ENCODE results near the gene ZBTB26.

- TF ChIP-seq, protein P1, sequence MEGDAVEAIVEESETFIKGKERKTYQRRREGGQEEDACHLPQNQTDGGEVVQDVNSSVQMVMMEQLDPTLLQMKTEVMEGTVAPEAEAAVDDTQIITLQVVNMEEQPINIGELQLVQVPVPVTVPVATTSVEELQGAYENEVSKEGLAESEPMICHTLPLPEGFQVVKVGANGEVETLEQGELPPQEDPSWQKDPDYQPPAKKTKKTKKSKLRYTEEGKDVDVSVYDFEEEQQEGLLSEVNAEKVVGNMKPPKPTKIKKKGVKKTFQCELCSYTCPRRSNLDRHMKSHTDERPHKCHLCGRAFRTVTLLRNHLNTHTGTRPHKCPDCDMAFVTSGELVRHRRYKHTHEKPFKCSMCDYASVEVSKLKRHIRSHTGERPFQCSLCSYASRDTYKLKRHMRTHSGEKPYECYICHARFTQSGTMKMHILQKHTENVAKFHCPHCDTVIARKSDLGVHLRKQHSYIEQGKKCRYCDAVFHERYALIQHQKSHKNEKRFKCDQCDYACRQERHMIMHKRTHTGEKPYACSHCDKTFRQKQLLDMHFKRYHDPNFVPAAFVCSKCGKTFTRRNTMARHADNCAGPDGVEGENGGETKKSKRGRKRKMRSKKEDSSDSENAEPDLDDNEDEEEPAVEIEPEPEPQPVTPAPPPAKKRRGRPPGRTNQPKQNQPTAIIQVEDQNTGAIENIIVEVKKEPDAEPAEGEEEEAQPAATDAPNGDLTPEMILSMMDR (IDR thresholded peaks at IDR 0.05), result no peak
- TF ChIP-seq POLR2A (IDR thresholded peaks at IDR 0.05), result no peak
Measured at GRCh38 chr9:122929796-122930354, 1.4 kb downstream of the ZBTB26 start.

Measured in suprapubic skin (tissue), 3 donors.